GM12878 (cell line): ENCODE data around the gene RHOBTB1. TPM values are rescaled to one million over a fixed set of nuclear protein-coding genes. Genes with fewer than 3 reads are reported as not detected.

Experiments
- ATAC-seq: fragments of 200-7000 bp; cut with Tn5 transposase; 3 replicates; pipeline ENCODE4 v1.9.1; 2020; ENCODE audit warnings: mild to moderate bottlenecking, moderate library complexity
- BruUV-seq: library from RNA; stranded (reverse); fragments of 400-500 nt; replicated peaks from 2 replicates; lab custom pipeline; 2021; lab: Mats Ljungman, UMichigan
- CTCF ChIA-PET: fragments of 300-600 bp; sonication (Branson Sonifier 250); formaldehyde crosslinking; extraction: SDS; loops from one replicate; lab custom pipeline; 2021; ENCODE audit warnings: inconsistent platforms; lab: Yijun Ruan, JAX
- POLR2A ChIA-PET: fragments of 350-600 bp; formaldehyde crosslinking; extraction: SDS; loops from one replicate; lab custom pipeline; 2021; ENCODE audit warnings: inconsistent platforms; lab: Charles Lee
- RAD21 ChIA-PET: fragments of 300-600 bp; sonication (Branson Sonifier 250); formaldehyde crosslinking; loops from one replicate; lab custom pipeline; 2023; ENCODE audit warnings: antibody characterized with exemption; ENCODE audit not compliant: unreplicated experiment; lab: Charles Lee
- SMC1A ChIA-PET: fragments of 300-600 bp; sonication (Branson Sonifier 250); formaldehyde crosslinking; loops from one replicate; lab custom pipeline; 2023; ENCODE audit not compliant: unreplicated experiment, uncharacterized antibody; lab: Charles Lee
- DNase-seq: peaks from one replicate; pipeline ENCODE4 v3.0.0-alpha.2; 2011; ENCODE audit warnings: low read depth, low spot score
- FAIRE-seq: peaks from 3 replicates; lab custom pipeline; 2011; peaks lifted over from hg19 to GRCh38; lab: Jason Lieb, UNC
- H2AFZ ChIP-seq: 2 replicates; pipeline ENCODE4 v1.6.0; 2011; ENCODE audit warnings: low read depth, low read length, control low read depth; ENCODE audit not compliant: control insufficient read depth
- H3K27ac ChIP-seq: 2 replicates; pipeline ENCODE4 v1.5.1; 2011; ENCODE audit warnings: control low read depth; ENCODE audit not compliant: control insufficient read depth, insufficient read depth
- H3K27me3 ChIP-seq, 2 experiments: replicated peaks in 1 of 2; 2 replicates each; pipeline versions ENCODE4 v1.6.0 to v1.6.1; 2011; ENCODE audit warnings: low read length in 1 of 2; ENCODE audit not compliant: control insufficient read depth in 2 of 2, insufficient read depth in 2 of 2
- H3K36me3 ChIP-seq, 2 experiments: 2 replicates each; pipeline ENCODE4 v1.5.1; 2011; ENCODE audit warnings: low read length in 1 of 2; ENCODE audit not compliant: control insufficient read depth in 2 of 2, insufficient read depth in 2 of 2
- H3K4me1 ChIP-seq: 2 replicates; pipeline ENCODE4 v1.6.1; 2011; ENCODE audit warnings: mild to moderate bottlenecking, low read length, moderate library complexity, mixed read lengths; ENCODE audit not compliant: control insufficient read depth, insufficient read depth
- H3K4me2 ChIP-seq: 2 replicates; pipeline ENCODE4 v1.6.0; 2011; ENCODE audit warnings: control low read depth; ENCODE audit not compliant: control insufficient read depth, insufficient read depth
- H3K4me3 ChIP-seq: fragments of 200-600 bp; sonication (generic); 2 replicates; pipeline ENCODE4 v1.5.1; 2016
- H3K79me2 ChIP-seq: 2 replicates; pipeline ENCODE4 v1.6.0; 2011; ENCODE audit warnings: low read length; ENCODE audit not compliant: control insufficient read depth, insufficient read depth
- H3K9ac ChIP-seq: 2 replicates; pipeline ENCODE4 v1.8.0; 2011; ENCODE audit warnings: low read length, control low read depth, mixed read lengths; ENCODE audit not compliant: control insufficient read depth, insufficient read depth
- H3K9me3 ChIP-seq: replicated peaks from 3 replicates; pipeline ENCODE4 v1.5.1; 2011; ENCODE audit warnings: mild to moderate bottlenecking, low read length; ENCODE audit not compliant: control insufficient read depth, insufficient read depth
- H4K20me1 ChIP-seq: 2 replicates; pipeline ENCODE4 v1.6.0; 2011; ENCODE audit not compliant: control insufficient read depth, insufficient read depth
- CUX1 ChIP-seq: IDR thresholded peaks from 2 replicates; pipeline ENCODE4 v1.6.1; 2012; ENCODE audit warnings: improper control_type of control experiment, low read depth, low read length; ENCODE audit not compliant: insufficient replicate concordance
- E2F4 ChIP-seq: IDR thresholded peaks from 2 replicates; pipeline ENCODE4 v1.6.1; 2012; ENCODE audit warnings: low read depth, low read length, improper control_type of control experiment
- JUNB ChIP-seq: IDR thresholded peaks from 2 replicates; pipeline ENCODE4 v1.6.1; 2016; ENCODE audit warnings: antibody characterized with exemption, mild to moderate bottlenecking
- MTA2 ChIP-seq: fragments of 450-650 bp; IDR thresholded peaks from 2 replicates; pipeline ENCODE4 v1.6.1; 2016; ENCODE audit warnings: low read depth, mild to moderate bottlenecking, moderate library complexity
- RAD21 ChIP-seq: IDR thresholded peaks from 2 replicates; pipeline ENCODE4 v1.6.1; 2011; ENCODE audit warnings: mild to moderate bottlenecking, low read depth, low read length, moderate library complexity; ENCODE audit not compliant: insufficient read depth
- SMC3 ChIP-seq: IDR thresholded peaks from 2 replicates; pipeline ENCODE4 v1.6.1; 2011; ENCODE audit warnings: low read length, improper control_type of control experiment, borderline replicate concordance
- SREBF1 ChIP-seq: IDR thresholded peaks from 2 replicates; pipeline ENCODE4 v1.6.1; 2012; ENCODE audit warnings: mild to moderate bottlenecking, low read length
- ZBTB4 ChIP-seq: fragments of 450-650 bp; formaldehyde crosslinking; IDR thresholded peaks from 2 replicates; pipeline ENCODE4 v1.4.0; 2022; ENCODE audit warnings: mild to moderate bottlenecking, moderate library complexity
- ZNF622 ChIP-seq: fragments of 450-650 bp; IDR thresholded peaks from 2 replicates; pipeline ENCODE4 v1.6.1; 2017; ENCODE audit warnings: mild to moderate bottlenecking, inconsistent platforms
- WGBS: methylation state at CpG from one replicate; pipeline ENCODE4 v1.1.6; 2016; ENCODE audit warnings: low lambda C conversion rate; ENCODE audit not compliant: insufficient replicate concordance, insufficient coverage; ENCODE audit errors: missing lambda C conversion rate; 5-methylcytosine and 5-hydroxymethylcytosine counted together
- in situ Hi-C: fragments of 300-500 bp; cut with MboI; formaldehyde crosslinking; loops from 9 replicates; pipeline ENCODE4 v1.14.3; 2018; ENCODE audit warnings: mixed read lengths
- intact Hi-C: fragments of 100-400 bp; cut with micrococcal nuclease; formaldehyde crosslinking; loops from one replicate; pipeline ENCODE4 v1.14.2; 2022; ENCODE audit not compliant: unreplicated experiment
- polyA plus RNA-seq, 11 experiments: library from polyadenylated mRNA; depleted of rRNA in 4 of 11; unstranded in 6 of 11; stranded (reverse) in 5 of 11; fragments of >200 nt; fragmentation: Nextera tagmentation in 4 of 11; fragmentation: Illumina TruSeq in 1 of 11; extraction: Ambion mirVana in 4 of 11; extraction: Trizol in 1 of 11; gene quantifications; 1 replicate in 1 of 11; 2 replicates in 10 of 11; pipeline versions ENCODE4 v1.2.1 to v1.2.3, GENCODE V29; 2011 to 2016; ENCODE audit warnings: inconsistent platforms in 2 of 11, missing spikeins in 2 of 11, low read depth in 1 of 11
- total RNA-seq, 4 experiments: library from RNA; depleted of rRNA in 3 of 4; stranded (reverse); fragments of >200 nt in 3 of 4; fragmentation: Illumina TruSeq in 1 of 4; extraction: Trizol in 1 of 4; gene quantifications; 2 replicates each; pipeline versions ENCODE4 v1.2.1 to v1.2.3, GENCODE V29; 2013 to 2021
- TF ChIP-seq, protein P1 (sequence below): fragments of 150-350 bp; IDR thresholded peaks from 2 replicates; pipeline ENCODE4 v1.6.1; 2014; ENCODE audit warnings: mild to moderate bottlenecking, low read depth, low read length

The RHOBTB1 gene
- total and polyA plus RNA-seq, 10 of the 15 experiments (the other 5 are each of a cell fraction or from before 2014, with no cell fraction given) = not detected

DNA sequence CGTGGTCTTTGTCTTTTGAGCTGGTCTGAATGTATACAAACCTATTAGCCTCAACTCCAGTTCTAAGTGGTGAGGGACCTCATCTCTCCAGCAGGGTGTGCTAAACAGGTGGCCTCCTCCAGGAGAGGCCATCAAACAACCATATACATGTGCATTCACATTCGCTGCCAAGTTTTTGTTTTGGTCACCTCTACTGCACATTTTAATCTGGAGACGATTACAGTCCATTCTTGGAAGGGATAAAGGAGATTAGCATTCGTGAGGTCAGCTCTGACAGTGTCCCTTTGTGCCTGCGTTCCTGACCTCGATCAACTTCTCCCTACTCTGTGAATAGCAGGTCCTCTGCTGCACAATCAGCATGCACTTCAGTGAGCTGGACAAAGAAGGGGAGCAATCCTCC is 60.8 kb downstream of the RHOBTB1 start:
- ChIA-PET CTCF (interaction anchor here (1.3 to 1.6 kb wide), 3 partner anchors 49 to 86 kb away, joined by 3 to 4 read pairs (median 4); no protein-coding TSS in a partner anchor), POLR2A (no interaction called here), RAD21 (no interaction called here), SMC1A (interaction anchor here (1.0 to 1.9 kb wide), 3 partner anchors 11 to 79 kb away, joined by 3 to 5 read pairs (median 3); no protein-coding TSS in a partner anchor)
- in situ Hi-C loops = no loop called here
- H3K27me3 ChIP-seq = no peaks in the 10 kb centered on the region
- H3K4me1 ChIP-seq = no peaks in the 10 kb centered on the region
- intact Hi-C loops = loop anchor here (5.0 kb wide), 1 partner anchor 79 kb away; no protein-coding TSS in a partner anchor
- WGBS = 27% methylated on average over 6 of the region's 6 CpGs
- no peak overlapping the region for H2AFZ ChIP-seq
- H3K27ac ChIP-seq = no peak overlapping the region
- no peak overlapping the region for H3K4me3 ChIP-seq
- H3K36me3 ChIP-seq = no peaks in the 10 kb centered on the region
- no peaks in the 10 kb centered on the region for H4K20me1 ChIP-seq
- no peak for FAIRE-seq
- ATAC-seq = peak; percentile 84
- no TSS peak for BruUV-seq
- H3K9me3 ChIP-seq = no peaks in the 10 kb centered on the region
- H3K79me2 ChIP-seq = no peaks in the 10 kb centered on the region
- no peak overlapping the region for H3K4me2 ChIP-seq
- no peak overlapping the region for H3K9ac ChIP-seq
- no peak for DNase-seq
- no peak for TF ChIP-seq ZNF622
- no peak for TF ChIP-seq MTA2
- TF ChIP-seq, protein P1, sequence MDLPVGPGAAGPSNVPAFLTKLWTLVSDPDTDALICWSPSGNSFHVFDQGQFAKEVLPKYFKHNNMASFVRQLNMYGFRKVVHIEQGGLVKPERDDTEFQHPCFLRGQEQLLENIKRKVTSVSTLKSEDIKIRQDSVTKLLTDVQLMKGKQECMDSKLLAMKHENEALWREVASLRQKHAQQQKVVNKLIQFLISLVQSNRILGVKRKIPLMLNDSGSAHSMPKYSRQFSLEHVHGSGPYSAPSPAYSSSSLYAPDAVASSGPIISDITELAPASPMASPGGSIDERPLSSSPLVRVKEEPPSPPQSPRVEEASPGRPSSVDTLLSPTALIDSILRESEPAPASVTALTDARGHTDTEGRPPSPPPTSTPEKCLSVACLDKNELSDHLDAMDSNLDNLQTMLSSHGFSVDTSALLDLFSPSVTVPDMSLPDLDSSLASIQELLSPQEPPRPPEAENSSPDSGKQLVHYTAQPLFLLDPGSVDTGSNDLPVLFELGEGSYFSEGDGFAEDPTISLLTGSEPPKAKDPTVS = no peak
- TF ChIP-seq JUNB = no peak
- no peak for TF ChIP-seq E2F4
- no peak for TF ChIP-seq SREBF1
- no peak for TF ChIP-seq CUX1
- peak; percentile 31; the same call in 1 of the 2 replicates for TF ChIP-seq SMC3
- peak; percentile 32 for TF ChIP-seq RAD21
- TF ChIP-seq ZBTB4 (CRISPR knock-in tag) = no peak
